PFSK-1 (cell line): ENCODE measurements around the gene FBXL7.

Source experiments
- REST ChIP-seq, 2 experiments: IDR thresholded peaks; 2 replicates each; pipeline versions ENCODE4 v1.6.1 to v1.8.0; 2011 to 2012; ENCODE audit warnings: low read depth in 2 of 2, low read length in 2 of 2, control low read depth in 1 of 2, inconsistent platforms in 1 of 2, mild to moderate bottlenecking in 1 of 2, moderate library complexity in 1 of 2; ENCODE audit not compliant: insufficient read depth in 1 of 2
- TAF1 ChIP-seq: IDR thresholded peaks from 2 replicates; pipeline ENCODE4 v1.6.1; 2012; ENCODE audit warnings: low read length, control low read depth, borderline replicate concordance; ENCODE audit not compliant: insufficient read depth

- TF ChIP-seq REST (IDR thresholded peaks at IDR 0.05; ENCODE audit: insufficient read depth in 1 of 2, low read depth in 2 of 2, low read length in 2 of 2) = no peak
- TF ChIP-seq TAF1 = no peak
Observed at GRCh38 chr5:15889001-15889400, 389.0 kb downstream of the FBXL7 start.
